H9 (cell line): ENCODE results near the gene TMPRSS12. TPM values are rescaled to one million over a fixed set of nuclear protein-coding genes. Genes with fewer than 3 reads are reported as not detected.
"Not testable (repeated sequence)": the region's sequence is repeated elsewhere in the genome, so short reads cannot be mapped to it uniquely, and the experiment has no call there.

Experiments used
- DNase-seq: peaks from one replicate; pipeline ENCODE4 v3.0.0-alpha.2; 2017
- H2AFZ ChIP-seq: one replicate; pipeline ENCODE4 v1.6.1; 2013; ENCODE audit warnings: mild to moderate bottlenecking, low read length, control low read depth, moderate library complexity
- H2AK5ac ChIP-seq: 2 replicates; pipeline ENCODE4 v1.6.1; 2013; ENCODE audit warnings: low read length, control low read depth, mixed read lengths; ENCODE audit not compliant: insufficient read length
- H2BK120ac ChIP-seq: one replicate; pipeline ENCODE4 v1.6.1; 2013; ENCODE audit warnings: low read depth, mild to moderate bottlenecking, low read length, control low read depth, inconsistent platforms; ENCODE audit not compliant: poor library complexity, severe bottlenecking
- H2BK12ac ChIP-seq: 2 replicates; pipeline ENCODE4 v1.6.1; 2013; ENCODE audit warnings: low read length, control low read depth, mixed read lengths, low read depth; ENCODE audit not compliant: insufficient read length
- H2BK15ac ChIP-seq: 2 replicates; pipeline ENCODE4 v1.6.1; 2013; ENCODE audit warnings: low read depth, low read length, control low read depth
- H2BK20ac ChIP-seq: one replicate; pipeline ENCODE4 v1.6.1; 2013; ENCODE audit warnings: low read depth, mild to moderate bottlenecking, low read length, control low read depth, inconsistent platforms; ENCODE audit not compliant: poor library complexity, severe bottlenecking
- H2BK5ac ChIP-seq: 2 replicates; pipeline ENCODE4 v1.6.1; 2013; ENCODE audit warnings: low read length, control low read depth, mixed read lengths; ENCODE audit not compliant: insufficient read length
- H3K14ac ChIP-seq: 2 replicates; pipeline ENCODE4 v1.6.1; 2013; ENCODE audit warnings: low read length, control low read depth; ENCODE audit not compliant: insufficient read depth
- H3K18ac ChIP-seq: 2 replicates; pipeline ENCODE4 v1.6.1; 2013; ENCODE audit warnings: low read depth, mild to moderate bottlenecking, mixed read lengths, low read length, control low read depth; ENCODE audit not compliant: insufficient read length
- H3K23ac ChIP-seq: 2 replicates; pipeline ENCODE4 v1.6.1; 2013; ENCODE audit warnings: low read length, control low read depth, mixed read lengths, low read depth; ENCODE audit not compliant: insufficient read length
- H3K23me2 ChIP-seq: 2 replicates; pipeline ENCODE4 v1.6.1; 2013; ENCODE audit warnings: low read depth, mild to moderate bottlenecking, mixed read lengths, low read length, control low read depth; ENCODE audit not compliant: insufficient read length, poor library complexity, severe bottlenecking
- H3K27ac ChIP-seq: 2 replicates; pipeline ENCODE4 v1.5.1; 2013; ENCODE audit warnings: low read length, control low read depth, mixed read lengths, low read depth; ENCODE audit not compliant: insufficient read length
- H3K27me3 ChIP-seq: 2 replicates; pipeline ENCODE4 v1.6.1; 2013; ENCODE audit warnings: low read length, control low read depth, inconsistent platforms; ENCODE audit not compliant: insufficient read depth
- H3K4ac ChIP-seq: 2 replicates; pipeline ENCODE4 v1.6.1; 2013; ENCODE audit warnings: low read depth, mild to moderate bottlenecking, control low read depth, inconsistent platforms, low read length, moderate library complexity
- H3K4me1 ChIP-seq: 2 replicates; pipeline ENCODE4 v1.6.1; 2013; ENCODE audit warnings: low read length, control low read depth, inconsistent platforms; ENCODE audit not compliant: insufficient read depth
- H3K4me2 ChIP-seq: 2 replicates; pipeline ENCODE4 v1.6.1; 2013; ENCODE audit warnings: low read length, control low read depth, mixed read lengths; ENCODE audit not compliant: insufficient read length, insufficient read depth
- H3K56ac ChIP-seq: 2 replicates; pipeline ENCODE4 v1.6.1; 2013; ENCODE audit warnings: low read depth, mild to moderate bottlenecking, mixed read lengths, low read length, control low read depth; ENCODE audit not compliant: insufficient read length
- H3K79me1 ChIP-seq: 2 replicates; pipeline ENCODE4 v1.6.1; 2013; ENCODE audit warnings: low read depth, mild to moderate bottlenecking, moderate library complexity, low read length, control low read depth, inconsistent platforms; ENCODE audit not compliant: insufficient read depth, poor library complexity, severe bottlenecking
- H3K79me2 ChIP-seq: 2 replicates; pipeline ENCODE4 v1.6.1; 2013; ENCODE audit warnings: low read length, control low read depth, inconsistent platforms; ENCODE audit not compliant: insufficient read depth
- H3K9ac ChIP-seq: 2 replicates; pipeline ENCODE4 v1.6.1; 2013; ENCODE audit warnings: low read length, control low read depth, mixed read lengths; ENCODE audit not compliant: insufficient read length; ENCODE audit errors: extremely low read depth
- H3K9me3 ChIP-seq: one replicate; pipeline ENCODE4 v1.6.1; 2013; ENCODE audit warnings: low read depth, low read length, inconsistent platforms; ENCODE audit not compliant: control insufficient read depth
- H3T11ph ChIP-seq: one replicate; pipeline ENCODE4 v1.6.1; 2013; ENCODE audit warnings: mild to moderate bottlenecking, low read length, control low read depth, inconsistent platforms
- H4K20me1 ChIP-seq: one replicate; pipeline ENCODE4 v1.6.1; 2013; ENCODE audit not compliant: control insufficient read depth, insufficient read length, insufficient read depth
- H4K5ac ChIP-seq: 2 replicates; pipeline ENCODE4 v1.6.1; 2013; ENCODE audit warnings: low read depth, mild to moderate bottlenecking, mixed read lengths, low read length, control low read depth; ENCODE audit not compliant: insufficient read length
- H4K8ac ChIP-seq: replicated peaks from 2 replicates; pipeline ENCODE4 v1.6.1; 2013; ENCODE audit warnings: low read length, control low read depth, mixed read lengths, low read depth; ENCODE audit not compliant: insufficient read length
- H4K91ac ChIP-seq: 2 replicates; pipeline ENCODE4 v1.6.1; 2013; ENCODE audit warnings: low read depth, mild to moderate bottlenecking, moderate library complexity, mixed read lengths, low read length, control low read depth; ENCODE audit not compliant: insufficient read length
- H3K27ac Mint-ChIP-seq, 3 experiments: 2 replicates in 2 of 3; 3 replicates in 1 of 3; pipeline ENCODE4 v1.8.0; 2020 to 2021; ENCODE audit warnings: mixed read lengths in 3 of 3, mild to moderate bottlenecking in 1 of 3, moderate library complexity in 1 of 3
- H3K27me3 Mint-ChIP-seq: 2 replicates; pipeline ENCODE4 v1.8.0; 2021; ENCODE audit warnings: low read depth, mild to moderate bottlenecking, moderate library complexity, mixed read lengths
- H3K36me3 Mint-ChIP-seq, 3 experiments: 2 replicates in 2 of 3; 3 replicates in 1 of 3; pipeline ENCODE4 v1.8.0; 2020 to 2021; ENCODE audit warnings: low read depth in 3 of 3, mixed read lengths in 3 of 3; ENCODE audit not compliant: insufficient read depth in 1 of 3
- H3K4me1 Mint-ChIP-seq, 2 experiments: 2 replicates each; pipeline ENCODE4 v1.8.0; 2020; ENCODE audit warnings: mixed read lengths in 2 of 2
- H3K4me3 Mint-ChIP-seq, 2 experiments: 2 replicates in 1 of 2; 3 replicates in 1 of 2; pipeline ENCODE4 v1.8.0; 2020 to 2021; ENCODE audit warnings: mild to moderate bottlenecking in 2 of 2, mixed read lengths in 2 of 2, moderate library complexity in 1 of 2
- H3K9me3 Mint-ChIP-seq, 2 experiments: 2 replicates in 1 of 2; 3 replicates in 1 of 2; pipeline ENCODE4 v1.8.0; 2020; ENCODE audit warnings: mild to moderate bottlenecking in 2 of 2, mixed read lengths in 2 of 2, moderate library complexity in 1 of 2
- WGBS: extraction: QIAGEN DNeasy Blood & Tissue Kit; methylation state at CpG from one replicate; pipeline ENCODE4 v1.1.7; 2013; ENCODE audit warnings: missing lambda C conversion rate, low lambda C conversion rate, mixed read lengths; ENCODE audit not compliant: insufficient read length; ENCODE audit errors: extremely low coverage; 5-methylcytosine and 5-hydroxymethylcytosine counted together
- total RNA-seq: library from RNA; stranded (reverse); gene quantifications from 2 replicates; pipeline ENCODE4 v1.2.1, GENCODE V29; 2021

The TMPRSS12 gene
- total RNA-seq, 1 experiment from 2014 or later = not detected

DNA sequence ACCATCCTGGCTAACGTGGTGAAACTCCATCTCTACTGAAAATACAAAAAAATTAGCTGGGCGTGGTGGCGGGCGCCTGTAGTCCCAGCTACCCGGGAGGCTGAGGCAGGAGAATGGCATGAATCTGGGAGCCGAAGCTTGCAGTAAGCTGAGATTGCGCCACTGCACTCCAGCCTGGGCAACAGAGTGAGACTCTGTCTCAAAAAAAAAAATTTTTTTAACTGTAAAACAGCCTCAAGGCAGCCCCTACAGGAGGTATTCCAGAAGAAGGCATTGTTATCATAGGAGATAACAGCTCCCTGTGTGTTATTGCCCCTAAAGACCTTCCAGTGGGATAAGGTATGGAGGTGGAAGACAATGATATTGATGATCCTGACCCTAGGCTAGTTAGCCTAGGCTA lies 27.8 kb upstream of the TMPRSS12 start:
- not testable (repeated sequence) for H2AFZ ChIP-seq, H3K18ac ChIP-seq, H2BK120ac ChIP-seq, H3K14ac ChIP-seq, H3K4me2 ChIP-seq, H4K8ac ChIP-seq, H3K9ac ChIP-seq, H3K9me3 Mint-ChIP-seq, H2AK5ac ChIP-seq, H3K79me1 ChIP-seq, H2BK12ac ChIP-seq, H4K91ac ChIP-seq, H3K56ac ChIP-seq, H3K79me2 ChIP-seq, H3K4me1 Mint-ChIP-seq, H2BK15ac ChIP-seq, H3T11ph ChIP-seq, H3K4me1 ChIP-seq, H4K20me1 ChIP-seq, H3K9me3 ChIP-seq, H3K23me2 ChIP-seq, H3K23ac ChIP-seq, H2BK20ac ChIP-seq, H4K5ac ChIP-seq, H3K27ac Mint-ChIP-seq, H3K27me3 ChIP-seq, H3K4me3 Mint-ChIP-seq, H3K4ac ChIP-seq, H2BK5ac ChIP-seq, H3K27me3 Mint-ChIP-seq, H3K27ac ChIP-seq, DNase-seq
- whole genome bisulfite sequencing = no CpG with 5 or more reads among the region's 7 CpGs
- peaks cover 20 to 68% (median 47%) of the 10 kb centered on the region in 3 experiments for H3K36me3 Mint-ChIP-seq
